HG02973 (cell line): ENCODE results near the gene ESYT1.

Experiments
- ATAC-seq: cut with Tn5 transposase; IDR thresholded peaks from one replicate; pipeline ENCODE4 v1.9.1; 2021; ENCODE audit warnings: moderate library complexity; ENCODE audit not compliant: unreplicated experiment

The ESYT1 gene

DNA sequence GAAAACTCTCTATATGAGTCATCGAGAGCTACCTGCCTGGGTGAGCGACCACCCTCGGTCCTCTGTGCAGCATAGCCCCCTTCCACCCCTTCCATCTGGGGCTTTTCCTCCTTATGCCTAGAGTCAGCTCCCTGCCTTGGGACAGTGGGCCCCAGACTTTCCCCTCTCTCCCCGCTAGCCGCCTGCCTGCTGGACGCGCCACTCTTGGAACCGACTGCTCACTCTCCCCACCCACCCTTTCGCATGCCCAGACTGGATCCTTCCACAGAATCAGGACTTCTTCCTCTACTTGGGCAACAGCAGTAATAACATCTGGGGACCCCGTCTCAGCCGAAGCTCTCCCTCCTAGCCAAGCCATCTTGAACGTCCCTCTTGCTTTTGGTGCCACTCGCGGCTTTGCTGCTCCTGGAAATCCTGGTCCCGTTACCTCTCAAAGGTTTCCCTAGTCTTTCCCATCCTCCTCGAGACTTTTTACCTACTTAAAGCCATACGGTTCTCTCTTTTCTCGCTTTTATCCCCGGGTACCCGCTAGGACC lies 671 bp downstream of the ESYT1 start:
- ATAC-seq: no peak

DNA sequence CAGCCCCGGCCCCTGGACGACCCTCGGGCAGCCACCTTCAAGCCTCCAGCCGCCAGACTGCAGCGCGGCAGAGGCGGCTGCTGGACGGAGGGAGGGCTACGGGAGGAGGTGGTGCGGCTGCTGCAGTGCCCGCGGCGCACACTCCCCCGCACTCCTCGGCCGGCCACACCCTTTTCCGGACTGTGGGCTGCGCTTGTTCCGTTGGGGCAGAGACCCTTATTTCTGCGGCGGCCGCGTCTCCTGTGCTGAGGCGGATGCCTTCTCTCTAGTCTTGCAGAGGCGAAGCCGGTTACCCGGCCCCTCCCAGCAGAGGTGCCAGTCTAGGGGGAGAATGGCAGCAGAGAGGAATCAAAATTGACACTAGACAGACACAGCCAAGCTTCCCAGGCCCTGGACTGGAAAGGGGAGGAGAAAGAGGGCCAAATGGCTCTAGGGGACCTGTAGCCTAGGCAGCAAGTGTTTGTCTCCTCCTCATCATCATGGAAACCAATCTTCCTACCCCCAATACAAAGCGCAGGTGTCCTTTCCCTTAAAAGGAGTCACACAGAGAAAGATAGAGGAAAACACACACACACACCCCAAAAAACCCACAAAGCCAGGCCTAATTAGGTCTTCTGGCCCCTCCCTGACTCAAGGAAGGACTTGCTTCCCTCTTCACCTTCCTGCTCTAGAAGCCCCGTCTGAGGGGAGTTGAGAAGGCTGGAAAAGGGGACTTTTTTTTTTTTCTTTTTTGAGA lies 1.3 kb downstream of the ESYT1 start:
- peak; percentile 25 for ATAC-seq

DNA sequence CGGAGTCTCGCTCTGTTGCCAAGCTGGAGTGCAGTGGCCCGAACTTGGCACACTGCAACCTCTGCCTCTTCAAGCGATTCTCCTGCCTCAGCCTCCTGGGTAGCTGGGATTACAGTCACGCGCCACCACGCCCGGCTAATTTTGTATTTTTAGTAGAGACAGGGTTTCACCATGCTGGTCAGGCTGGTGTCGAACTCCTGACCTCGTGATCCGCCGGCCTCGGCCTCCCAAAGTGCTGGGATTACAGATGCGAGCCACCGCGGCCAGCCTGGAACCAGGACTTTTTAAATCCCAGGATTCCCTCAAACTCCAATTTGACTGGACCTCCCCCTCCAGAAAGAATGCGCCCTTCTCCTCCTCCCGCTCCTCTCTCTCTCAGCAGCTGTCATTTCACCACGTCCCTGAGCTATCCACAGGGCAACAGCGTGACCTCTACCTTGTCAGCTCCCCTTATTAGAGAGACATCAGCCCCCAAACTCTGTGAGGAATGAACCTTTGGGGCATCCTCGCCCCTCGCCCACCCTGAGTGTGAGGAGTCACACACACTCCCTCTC lies 2.0 kb downstream of the ESYT1 start:
- ATAC-seq: no peak

DNA sequence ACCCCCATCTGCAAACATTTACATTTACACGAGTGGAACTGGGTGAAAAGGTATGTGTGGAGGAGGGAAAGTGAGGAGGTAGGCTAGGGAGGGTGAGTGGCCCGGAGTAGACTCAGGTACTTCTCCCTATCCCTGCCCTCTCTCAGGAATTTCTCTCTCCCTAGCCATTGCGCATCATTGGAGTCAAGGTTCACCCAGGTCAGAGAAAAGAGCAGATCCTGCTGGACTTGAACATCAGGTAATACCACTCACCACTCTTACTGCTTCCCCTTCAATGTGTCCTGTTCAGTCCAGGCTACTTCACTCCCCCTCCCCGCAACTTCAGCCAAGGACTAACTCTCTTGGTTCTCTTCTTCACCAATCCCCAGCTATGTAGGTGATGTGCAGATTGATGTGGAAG lies 2.8 kb downstream of the ESYT1 start:
- ATAC-seq: no peak

DNA sequence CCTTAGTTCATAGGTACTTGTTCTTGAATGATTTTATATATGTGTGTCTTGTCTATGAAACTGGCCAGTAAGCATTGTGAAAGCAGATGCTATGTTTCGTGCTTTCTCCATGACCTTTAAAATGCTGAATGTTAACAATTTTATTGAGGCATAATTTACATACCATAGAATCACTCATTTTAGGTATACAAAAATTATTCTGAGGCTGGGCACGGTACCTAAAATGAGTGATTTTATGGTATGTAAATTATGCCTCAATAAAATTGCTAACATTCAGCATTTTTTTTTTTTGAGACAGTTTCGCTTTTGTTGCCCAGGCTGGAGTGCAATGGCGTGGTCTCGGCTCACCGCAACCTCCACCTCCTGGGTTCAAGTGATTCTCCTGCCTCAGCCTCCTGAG lies 6.8 kb downstream of the ESYT1 start:
- no peak for ATAC-seq

DNA sequence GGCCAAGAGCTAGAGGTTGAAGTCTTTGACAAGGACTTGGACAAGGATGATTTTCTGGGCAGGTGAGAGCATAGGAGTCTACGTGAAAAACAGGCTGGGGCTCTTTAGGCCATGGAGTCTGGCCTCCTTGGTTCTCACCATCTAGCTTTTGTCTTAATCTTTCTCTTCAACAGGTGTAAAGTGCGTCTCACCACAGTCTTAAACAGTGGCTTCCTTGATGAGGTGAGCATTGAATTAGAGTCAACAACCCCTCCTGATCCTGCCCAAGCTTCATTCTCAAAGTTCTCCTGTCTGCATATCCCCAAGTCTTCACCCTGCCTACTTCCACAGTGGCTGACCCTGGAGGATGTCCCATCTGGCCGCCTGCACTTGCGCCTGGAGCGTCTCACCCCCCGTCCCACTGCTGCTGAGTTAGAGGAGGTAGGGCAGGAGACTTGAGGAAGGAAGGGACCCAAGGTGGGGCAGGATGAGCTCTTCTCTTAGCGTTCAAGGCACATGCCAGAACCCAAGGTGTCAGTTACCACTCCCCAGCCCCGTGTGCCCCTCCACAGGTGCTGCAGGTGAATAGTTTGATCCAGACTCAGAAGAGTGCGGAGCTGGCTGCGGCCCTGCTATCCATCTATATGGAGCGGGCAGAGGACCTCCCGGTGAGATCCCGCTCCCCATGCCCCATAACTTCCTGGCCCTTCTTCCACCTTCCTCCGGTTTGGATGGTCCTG lies 9.9 kb downstream of the ESYT1 start:
- ATAC-seq: no peak

DNA sequence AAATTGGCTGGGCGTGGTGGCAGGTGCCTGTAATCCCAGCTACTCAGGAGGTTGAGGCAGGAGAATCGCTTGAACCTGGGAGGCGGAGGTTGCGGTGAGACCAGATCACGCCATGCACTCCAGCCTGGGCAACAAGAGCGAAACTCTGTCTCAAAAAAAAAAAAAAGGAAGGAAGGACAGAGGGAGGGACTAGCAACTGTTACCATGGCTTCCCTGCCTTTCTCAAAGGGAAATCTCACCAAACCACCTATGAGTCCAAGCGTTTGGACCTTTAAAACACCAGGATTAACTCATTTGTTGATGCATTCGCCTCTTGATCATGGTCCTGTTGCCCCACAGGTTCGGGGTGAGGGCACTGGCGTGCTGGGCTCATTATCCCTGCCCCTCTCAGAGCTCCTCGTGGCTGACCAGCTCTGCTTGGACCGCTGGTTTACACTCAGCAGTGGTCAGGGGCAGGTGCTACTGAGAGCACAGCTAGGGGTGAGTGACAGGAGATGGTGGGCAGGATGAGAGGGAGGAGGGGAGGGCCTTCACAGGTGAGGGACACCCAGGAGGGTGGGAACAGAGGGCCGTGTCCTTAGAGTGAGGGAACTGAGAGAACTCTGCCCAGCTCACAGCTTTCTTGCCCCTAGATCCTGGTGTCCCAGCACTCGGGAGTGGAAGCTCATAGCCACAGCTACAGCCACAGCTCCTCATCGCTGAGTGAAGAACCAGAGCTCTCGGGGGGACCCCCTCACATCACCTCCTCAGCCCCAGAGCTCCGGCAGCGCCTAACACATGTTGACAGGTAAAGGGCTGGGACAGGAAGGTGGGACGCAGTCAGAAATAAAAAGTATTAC lies 14.1 kb downstream of the ESYT1 start:
- no peak for ATAC-seq

DNA sequence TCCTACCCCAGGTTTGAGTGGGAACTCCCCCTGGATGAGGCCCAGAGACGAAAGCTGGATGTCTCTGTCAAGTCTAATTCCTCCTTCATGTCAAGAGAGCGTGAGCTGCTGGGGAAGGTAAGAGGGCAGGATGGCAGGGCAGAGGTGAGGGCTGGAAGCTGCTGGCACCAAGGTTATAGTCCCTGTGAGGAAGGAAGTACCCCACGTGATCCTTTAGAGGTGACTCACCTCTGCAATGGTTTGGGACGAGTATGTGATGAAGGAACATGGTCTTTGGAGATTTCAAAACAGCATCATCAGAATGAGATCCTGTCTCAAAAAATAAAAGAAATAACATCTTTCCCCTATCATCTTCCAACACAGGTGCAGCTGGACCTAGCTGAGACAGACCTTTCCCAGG lies 15.2 kb downstream of the ESYT1 start:
- no peak for ATAC-seq

DNA sequence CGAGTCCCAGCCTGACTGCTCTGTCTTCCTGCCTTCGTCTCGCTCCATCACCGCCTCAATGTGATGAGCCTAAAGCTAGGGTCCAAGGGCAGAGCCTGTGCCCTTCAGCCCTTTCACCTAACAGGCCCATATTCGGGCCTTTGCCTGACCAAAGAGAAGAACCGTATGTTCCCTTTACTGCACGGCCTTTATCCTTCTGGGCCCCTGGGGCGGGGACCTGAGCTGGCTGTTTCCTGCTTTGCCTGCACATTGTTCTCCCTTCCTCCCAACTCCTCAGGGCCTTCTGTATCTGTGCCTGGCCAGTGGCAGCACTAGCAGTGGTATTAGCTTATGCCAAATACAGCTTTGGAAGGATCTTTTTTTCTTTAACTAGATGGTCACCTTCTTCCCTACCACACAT lies 15.8 kb downstream of the ESYT1 start:
- no peak for ATAC-seq

DNA sequence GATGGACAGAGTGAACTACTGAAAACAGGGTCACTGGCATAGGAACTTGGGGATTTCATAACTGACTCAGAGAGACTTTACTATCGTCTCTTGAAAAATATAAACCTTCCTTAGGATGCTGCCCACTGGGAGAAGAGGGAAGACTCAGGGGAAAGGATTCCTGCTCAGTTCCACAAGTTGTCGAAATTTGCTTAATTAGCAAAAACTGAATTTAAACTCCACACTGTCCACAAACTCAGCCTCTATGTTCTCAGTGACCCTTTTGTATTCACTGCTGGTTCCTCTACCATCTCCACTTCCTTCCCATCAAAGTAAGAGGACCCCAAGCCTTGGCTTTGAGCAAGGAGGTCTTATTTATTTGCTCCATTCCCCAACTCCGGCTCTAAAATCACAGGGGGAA lies 17.1 kb downstream of the ESYT1 start:
- ATAC-seq: no peak

DNA sequence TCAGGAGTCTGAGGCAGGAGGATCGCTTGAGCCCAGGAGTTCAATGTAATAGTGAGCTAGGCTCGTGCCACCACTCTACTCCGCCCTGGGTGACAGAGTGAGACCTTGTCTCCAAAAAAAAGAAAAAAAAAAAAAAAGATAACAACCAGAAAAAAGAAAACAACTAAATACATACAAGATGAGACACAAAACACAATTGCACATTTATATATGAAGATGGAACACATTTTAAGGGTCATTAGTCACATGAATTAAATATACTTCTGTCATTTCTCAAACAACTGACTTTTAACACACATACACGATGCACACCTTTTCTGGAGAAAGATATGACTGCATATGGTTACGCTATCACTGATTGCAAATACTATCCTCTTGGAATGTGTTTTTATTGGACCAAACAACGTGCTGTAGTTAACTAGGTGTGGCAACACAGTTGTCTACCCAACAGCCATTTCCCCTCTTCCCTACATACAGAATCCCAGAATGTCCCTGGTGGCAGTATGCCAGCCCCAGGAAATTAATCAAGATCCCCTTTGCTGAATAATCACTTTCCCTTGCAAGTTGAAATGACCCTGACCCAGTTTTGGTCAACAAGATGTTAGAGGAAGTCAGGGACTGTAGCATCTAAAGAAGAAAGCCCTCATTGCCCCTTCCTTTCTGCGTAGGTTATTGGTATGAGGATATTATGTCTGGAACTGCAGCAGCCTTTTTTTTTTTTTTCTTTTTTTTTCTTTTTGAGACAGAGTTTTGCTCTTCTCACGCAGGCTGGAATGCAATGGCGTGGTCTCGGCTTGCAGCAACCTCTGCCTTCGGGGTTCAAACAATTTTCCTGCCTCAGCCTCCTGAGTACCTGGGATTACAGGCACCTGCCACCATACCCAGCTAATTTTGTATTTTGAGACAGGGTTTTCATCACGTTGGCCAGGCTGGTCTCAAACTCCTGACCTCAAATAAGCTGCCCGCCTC lies 18.7 kb downstream of the ESYT1 start:
- no peak for ATAC-seq

DNA sequence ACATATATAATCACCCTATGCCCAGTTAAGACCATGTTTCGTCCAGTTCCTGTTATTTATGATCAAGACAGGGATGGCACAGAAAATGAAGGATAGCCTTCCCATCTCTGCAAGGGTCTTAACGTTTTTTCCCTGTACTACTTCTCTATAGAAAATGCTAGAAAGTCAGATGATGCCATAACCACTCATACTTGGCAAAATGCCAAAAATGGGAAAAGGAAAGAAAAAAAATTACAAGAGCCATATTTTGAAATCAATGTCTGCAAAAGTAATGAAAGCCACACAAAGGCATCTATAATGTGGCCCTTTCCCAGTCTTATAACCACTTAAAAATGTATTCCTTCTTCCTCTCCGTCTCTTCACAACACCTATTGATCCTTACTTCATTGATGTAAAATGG lies 22.5 kb downstream of the ESYT1 start:
- no peak for ATAC-seq

DNA sequence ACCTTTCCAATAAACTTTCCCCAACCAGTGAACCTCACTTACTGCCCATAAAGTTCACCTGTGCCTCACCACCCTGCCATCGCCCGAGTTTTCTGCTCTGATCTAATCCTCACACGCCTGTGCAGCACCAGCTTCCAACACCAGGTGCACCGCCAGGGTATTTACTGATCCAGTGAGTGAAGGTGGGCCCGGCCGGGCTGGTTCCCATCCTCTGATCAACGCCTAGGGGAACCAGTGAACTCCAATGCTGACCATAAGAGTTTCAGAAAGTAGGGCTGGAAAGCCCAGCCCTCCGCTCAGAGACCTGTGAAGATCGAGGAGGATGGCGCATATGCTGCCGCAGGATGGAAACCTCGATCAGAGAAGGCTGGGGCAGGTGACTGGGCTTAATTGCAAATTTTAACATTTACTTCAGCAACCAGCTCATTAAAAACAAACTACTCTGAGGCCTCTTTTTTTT lies 23.6 kb downstream of the ESYT1 start:
- ATAC-seq: peak; percentile 50

DNA sequence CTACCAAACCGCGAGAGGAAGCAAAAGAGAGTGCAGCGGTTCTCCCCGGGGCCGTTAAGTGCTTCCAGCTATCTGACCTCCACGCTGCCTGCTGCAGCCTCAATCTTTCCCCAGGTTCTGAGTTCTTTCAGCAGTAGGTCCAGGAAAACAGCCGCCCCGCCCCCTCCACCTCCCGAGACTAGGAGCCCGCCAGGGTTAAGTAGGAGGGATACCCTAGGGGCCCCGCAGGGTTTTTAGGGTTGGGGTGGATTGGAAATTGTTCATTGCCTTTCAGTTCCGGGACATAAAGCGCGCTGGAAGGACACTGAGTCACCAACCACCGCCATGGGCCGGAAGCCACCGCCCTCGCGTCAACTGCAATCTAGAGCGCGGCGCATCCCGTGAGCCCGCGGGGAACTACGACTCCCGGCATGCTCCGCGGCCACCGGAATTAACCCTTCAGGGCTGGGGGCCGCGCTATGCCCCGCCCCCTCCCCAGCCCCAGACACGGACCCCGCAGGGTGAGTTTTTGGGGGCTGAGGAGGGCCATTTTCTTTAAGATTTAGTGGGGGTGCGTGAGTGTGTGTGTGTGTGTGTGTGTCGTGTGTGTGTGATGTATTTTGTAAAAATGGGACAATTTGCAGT lies 24.2 kb downstream of the ESYT1 start, which contains the start of gene MYL6B:
MYL6B (plus strand) TSS at position 456 of the 624 bp plus-strand sequence. CDS start 1,332 bp downstream, outside the sequence.
- ATAC-seq: peak; percentile 76

DNA sequence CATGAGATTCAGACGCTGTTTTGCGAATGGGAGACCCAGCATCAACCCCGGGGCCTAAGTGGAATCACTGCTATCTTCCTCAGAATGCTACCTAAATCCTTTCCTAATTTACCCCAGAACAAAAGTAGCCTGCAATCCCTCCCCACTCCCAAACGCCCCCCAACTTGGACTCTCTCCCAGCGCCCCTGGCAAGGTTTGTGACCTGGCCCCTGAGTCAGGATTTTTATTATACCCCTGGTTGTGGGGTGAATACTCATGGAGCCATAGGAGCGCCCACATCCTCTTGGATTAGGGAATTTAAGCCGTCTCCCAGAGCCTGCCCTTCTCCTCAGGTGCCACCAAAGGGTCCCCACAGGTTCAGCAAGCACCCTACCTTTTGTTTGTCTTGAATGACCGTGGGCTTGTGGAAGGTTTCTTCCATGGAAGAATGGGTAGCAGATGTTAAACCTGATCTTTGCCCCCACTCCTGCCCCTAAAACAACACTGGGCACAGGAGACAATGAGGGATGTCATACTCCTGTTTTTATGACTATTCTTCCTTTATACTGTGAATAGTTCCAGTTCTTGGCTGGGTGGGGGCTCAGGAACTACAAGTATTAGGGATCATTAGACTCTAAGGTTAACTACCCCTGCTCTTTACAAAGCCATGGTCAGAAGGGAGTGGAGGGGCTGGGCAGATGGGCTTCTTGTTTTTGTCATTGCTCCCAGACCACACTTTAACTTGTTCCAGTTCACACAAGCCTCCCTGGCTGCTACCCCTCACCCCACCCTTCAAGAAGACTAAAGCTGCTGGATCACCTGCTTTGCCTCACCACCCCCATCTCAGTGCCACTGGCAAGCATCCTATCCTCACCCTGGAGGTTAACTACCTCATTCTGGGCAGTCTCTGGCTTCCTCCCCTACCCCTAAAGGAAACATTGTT lies 24.9 kb downstream of the ESYT1 start:
- ATAC-seq: no peak

DNA sequence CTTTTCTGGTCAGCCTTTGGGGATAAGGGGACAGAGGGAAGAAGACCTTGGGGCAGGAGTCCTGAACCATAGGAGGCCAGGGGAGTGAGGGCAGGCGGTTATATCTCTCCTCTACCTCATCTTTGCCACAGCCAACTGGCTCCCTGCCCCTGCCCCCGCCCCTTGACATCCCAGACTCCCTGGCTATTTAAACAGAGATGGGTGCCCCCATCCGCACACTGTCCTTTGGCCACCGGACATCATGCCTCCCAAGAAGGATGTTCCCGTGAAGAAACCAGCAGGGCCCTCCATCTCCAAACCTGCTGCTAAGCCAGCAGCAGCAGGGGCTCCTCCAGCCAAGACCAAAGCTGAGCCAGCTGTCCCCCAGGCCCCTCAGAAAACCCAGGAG lies 25.6 kb downstream of the ESYT1 start:
- ATAC-seq: no peak

DNA sequence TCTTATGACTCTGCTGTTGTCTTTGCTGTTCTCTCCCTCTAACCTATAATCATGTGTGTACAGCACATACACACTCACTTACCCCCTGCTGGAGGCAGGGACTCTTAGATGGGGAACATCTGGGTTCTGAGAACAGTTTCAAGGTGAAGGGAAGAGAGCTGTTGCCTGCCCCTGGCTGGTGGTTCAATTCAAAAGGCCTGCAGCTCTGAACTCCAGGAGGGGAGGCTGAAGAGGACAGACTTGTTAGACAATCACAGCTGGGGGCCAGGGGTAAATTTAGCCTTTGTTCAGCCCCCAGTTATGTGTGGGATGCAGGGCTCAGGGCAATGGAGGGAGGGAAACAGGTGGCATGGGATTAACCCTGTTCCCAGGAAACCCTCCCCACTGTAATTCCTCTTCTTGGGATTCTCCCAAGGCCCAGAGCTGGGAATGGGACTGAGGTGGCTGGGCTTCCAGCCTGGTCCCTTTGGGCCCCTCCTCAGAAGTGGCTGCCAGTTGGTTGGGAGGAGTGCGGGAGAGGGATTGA lies 26.2 kb downstream of the ESYT1 start:
- ATAC-seq: no peak

DNA sequence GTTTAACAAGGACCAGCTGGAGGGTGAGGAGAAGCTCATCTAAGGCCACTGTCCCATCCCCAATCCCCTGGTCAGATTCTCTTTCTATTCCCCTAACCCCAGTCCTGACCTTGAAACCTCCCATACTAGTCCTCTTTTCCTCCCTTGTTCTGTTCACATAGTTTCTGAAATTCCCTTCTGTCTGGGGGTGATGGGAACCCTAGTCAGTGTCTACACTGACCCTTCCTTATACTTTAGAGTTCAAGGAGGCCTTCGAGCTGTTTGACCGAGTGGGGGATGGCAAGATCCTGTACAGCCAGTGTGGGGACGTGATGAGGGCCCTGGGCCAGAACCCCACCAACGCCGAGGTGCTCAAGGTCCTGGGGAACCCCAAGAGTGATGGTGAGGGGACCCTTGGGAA lies 26.8 kb downstream of the ESYT1 start:
- no peak for ATAC-seq
